ENCODE results near the gene GNAL.

The GNAL gene

GRCh38 chr18:11657152-11657551 lies 31.9 kb upstream of the GNAL start:
- TF ChIP-seq, protein P1, sequence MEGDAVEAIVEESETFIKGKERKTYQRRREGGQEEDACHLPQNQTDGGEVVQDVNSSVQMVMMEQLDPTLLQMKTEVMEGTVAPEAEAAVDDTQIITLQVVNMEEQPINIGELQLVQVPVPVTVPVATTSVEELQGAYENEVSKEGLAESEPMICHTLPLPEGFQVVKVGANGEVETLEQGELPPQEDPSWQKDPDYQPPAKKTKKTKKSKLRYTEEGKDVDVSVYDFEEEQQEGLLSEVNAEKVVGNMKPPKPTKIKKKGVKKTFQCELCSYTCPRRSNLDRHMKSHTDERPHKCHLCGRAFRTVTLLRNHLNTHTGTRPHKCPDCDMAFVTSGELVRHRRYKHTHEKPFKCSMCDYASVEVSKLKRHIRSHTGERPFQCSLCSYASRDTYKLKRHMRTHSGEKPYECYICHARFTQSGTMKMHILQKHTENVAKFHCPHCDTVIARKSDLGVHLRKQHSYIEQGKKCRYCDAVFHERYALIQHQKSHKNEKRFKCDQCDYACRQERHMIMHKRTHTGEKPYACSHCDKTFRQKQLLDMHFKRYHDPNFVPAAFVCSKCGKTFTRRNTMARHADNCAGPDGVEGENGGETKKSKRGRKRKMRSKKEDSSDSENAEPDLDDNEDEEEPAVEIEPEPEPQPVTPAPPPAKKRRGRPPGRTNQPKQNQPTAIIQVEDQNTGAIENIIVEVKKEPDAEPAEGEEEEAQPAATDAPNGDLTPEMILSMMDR (IDR thresholded peaks at IDR 0.05; ENCODE audit: low read depth, low read length) = no peak
- DNase-seq (ENCODE audit: extremely low read depth, low read depth) = no peak

GRCh38 chr18:11657554-11657953 lies 31.5 kb upstream of the GNAL start:
- DNase-seq (ENCODE audit: extremely low read depth, low read depth) = no peak
- TF ChIP-seq, protein P1 (IDR thresholded peaks at IDR 0.05; ENCODE audit: low read depth, low read length) = no peak

- TF ChIP-seq, protein P1 (IDR thresholded peaks at IDR 0.05; ENCODE audit: low read depth, low read length) = no peak
- no peak for DNase-seq (ENCODE audit: extremely low read depth, low read depth)
Observed at GRCh38 chr18:11658019-11658418, 31.0 kb upstream of the GNAL start.

DNA sequence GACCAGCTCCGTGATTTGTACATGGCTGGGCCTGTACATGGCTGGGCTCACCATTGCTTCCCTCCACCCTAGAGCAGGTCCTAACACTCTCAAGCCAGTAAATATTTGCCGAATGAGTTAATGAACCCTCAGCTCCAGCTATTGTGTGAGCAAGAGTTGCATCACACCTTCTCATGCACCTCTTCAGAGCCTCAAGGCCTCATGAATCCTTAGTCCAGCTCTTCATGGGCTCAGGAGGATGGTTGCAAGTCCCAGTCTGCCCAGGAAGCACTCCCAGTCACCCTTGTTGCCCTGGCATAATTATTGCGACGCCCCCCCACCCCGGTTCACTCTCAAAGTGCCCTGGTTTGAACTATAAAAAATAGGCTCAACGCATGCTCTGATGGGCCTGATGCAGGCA lies 30.1 kb upstream of the GNAL start:
- no peak for DNase-seq (ENCODE audit: extremely low read depth, low read depth)
- TF ChIP-seq, protein P1 (IDR thresholded peaks at IDR 0.05; ENCODE audit: low read depth, low read length) = no peak

DNA sequence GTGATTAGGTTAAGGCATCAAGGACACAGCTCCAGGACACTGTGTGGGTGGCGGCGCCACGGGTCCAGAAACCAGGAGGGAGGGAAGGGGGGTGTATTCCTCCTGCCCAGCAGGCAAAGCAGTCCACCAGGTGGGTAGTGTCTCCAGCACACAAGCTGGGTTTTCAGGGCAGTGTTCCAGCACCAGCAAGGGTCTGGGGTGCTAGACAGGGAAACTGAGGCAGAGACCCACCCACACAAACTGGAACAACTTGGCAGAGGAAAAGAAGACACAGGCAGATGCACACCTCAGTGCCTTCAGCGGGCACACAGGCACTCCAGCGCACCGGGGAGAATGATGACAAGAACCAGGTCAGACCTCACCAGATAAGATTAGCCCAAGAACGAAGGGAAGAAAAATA lies 28.4 kb upstream of the GNAL start:
- TF ChIP-seq, protein P1 (IDR thresholded peaks at IDR 0.05; ENCODE audit: low read depth, low read length) = no peak
- no peak for DNase-seq (ENCODE audit: extremely low read depth, low read depth)

DNA sequence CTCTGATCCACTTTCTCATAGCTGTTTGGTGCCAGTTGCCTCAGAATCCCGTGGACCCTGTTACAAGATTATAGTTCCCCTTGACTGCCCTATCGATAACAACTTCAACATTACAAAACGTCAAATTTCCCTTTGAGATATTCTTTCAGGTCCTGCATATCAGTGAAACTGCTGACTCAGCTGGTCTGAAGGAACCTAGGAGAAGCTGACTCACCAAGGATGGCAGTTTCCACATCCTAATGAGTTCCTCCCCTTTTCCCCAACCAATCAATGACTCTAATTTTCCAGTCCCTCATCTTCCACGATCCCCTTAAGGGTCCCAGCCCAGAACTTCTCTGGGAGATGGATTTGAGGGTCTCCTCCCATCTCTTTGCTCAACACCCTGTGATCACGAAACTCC lies 27.6 kb upstream of the GNAL start:
- DNase-seq (ENCODE audit: extremely low read depth, low read depth) = no peak
- TF ChIP-seq, protein P1 (IDR thresholded peaks at IDR 0.05; ENCODE audit: low read depth, low read length) = no peak

- no peak for DNase-seq (ENCODE audit: extremely low read depth, low read depth)
- TF ChIP-seq, protein P1 (IDR thresholded peaks at IDR 0.05; ENCODE audit: low read depth, low read length) = no peak
Observed at GRCh38 chr18:11663439-11664029, 25.5 kb upstream of the GNAL start.
